ENCODE results near the gene MRPL46. TPM values are rescaled to one million over a fixed set of nuclear protein-coding genes. Genes with fewer than 3 reads are reported as not detected.
"Not testable (repeated sequence)": the region's sequence is repeated elsewhere in the genome, so short reads cannot be mapped to it uniquely, and the experiment has no call there.

Gene MRPL46
- total RNA-seq, 3 donors from 2014 or later = 19.0 to 25.0 (median 20.8) TPM

GRCh38 chr15:88470625-88471372, 3.6 kb upstream of the MRPL46 start:
- TF ChIP-seq POLR2AphosphoS5 (IDR thresholded peaks at IDR 0.05) (no peak), CTCF (IDR thresholded peaks at IDR 0.05) (no peak), POLR2A (IDR thresholded peaks at IDR 0.05) (no peak)
- DNase-seq (ENCODE audit: low spot score in 2 of 2) = no peak
- intact Hi-C loops (cut with DNase I; ENCODE audit: low total_unique reads) = no loop called here
- Histone ChIP-seq H3K9me3 (no peaks in the 10 kb centered on the region), H3K27me3 (no peaks in the 10 kb centered on the region), H3K4me3 (no peak overlapping the region), H3K4me1 (peaks cover 0 to 10% of the 10 kb centered on the region in 2 donors), H3K36me3 (peaks cover 7% of the 10 kb centered on the region), H3K27ac (no peak overlapping the region)

DNA sequence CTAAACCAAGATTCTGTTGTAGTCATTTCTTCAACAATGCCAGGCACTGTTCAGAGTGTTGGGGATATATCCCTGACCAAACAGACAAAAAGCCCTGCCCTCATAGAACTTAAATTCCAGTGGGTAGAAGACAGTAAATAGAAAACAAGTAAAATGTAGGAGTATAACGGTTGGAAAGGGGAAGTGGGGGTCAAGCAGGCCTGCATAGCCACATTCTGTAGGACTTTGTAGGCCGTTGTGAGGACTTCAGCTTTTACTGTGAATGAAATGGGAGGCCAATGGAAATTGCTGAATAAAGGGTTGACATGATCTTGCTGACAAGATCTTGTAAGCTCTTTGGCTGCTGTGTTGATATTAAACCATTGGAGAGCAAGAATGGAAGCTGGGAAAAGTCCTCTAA, 2.1 kb upstream of the MRPL46 start:
- no peaks in the 10 kb centered on the region for H3K27me3 ChIP-seq
- peaks cover 7% of the 10 kb centered on the region for H3K36me3 ChIP-seq
- peaks cover 0 to 12% of the 10 kb centered on the region in 2 donors for H3K4me1 ChIP-seq
- no peaks in the 10 kb centered on the region for H3K9me3 ChIP-seq
- DNase-seq (ENCODE audit: low spot score in 2 of 2) = no peak
- no peak for TF ChIP-seq POLR2A (IDR thresholded peaks at IDR 0.05)
- no peak for TF ChIP-seq POLR2AphosphoS5 (IDR thresholded peaks at IDR 0.05)
- TF ChIP-seq CTCF (IDR thresholded peaks at IDR 0.05) = no peak
- no peak overlapping the region for H3K4me3 ChIP-seq
- no peak overlapping the region for H3K27ac ChIP-seq
- intact Hi-C loops (cut with DNase I; ENCODE audit: low total_unique reads) = no loop called here

DNA sequence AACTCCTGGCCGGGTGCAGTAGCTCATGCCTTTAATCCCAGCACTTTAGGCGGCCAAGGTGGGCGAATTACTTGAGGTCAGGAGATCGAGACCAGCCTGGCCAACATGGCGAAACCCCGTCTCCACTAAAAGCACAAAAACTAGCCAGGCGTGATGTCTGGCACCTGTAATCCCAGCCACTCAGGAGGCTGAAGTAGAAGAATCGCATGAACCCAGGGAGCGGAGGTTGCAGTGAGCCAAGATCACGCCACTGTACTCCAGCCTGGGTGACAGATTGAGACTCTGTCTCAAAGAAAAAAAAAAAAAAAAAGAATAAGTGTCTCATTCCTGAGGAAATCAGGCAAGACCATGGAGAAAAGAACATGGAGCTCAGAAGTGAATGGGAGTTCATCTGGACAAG, 1.5 kb upstream of the MRPL46 start:
- DNase-seq (ENCODE audit: low spot score in 2 of 2); H3K27me3 ChIP-seq; H3K36me3 ChIP-seq; intact Hi-C loops (cut with DNase I; ENCODE audit: low total_unique reads); H3K27ac ChIP-seq; H3K9me3 ChIP-seq: not testable (repeated sequence)
- Histone ChIP-seq H3K4me1 (peaks cover 0 to 12% of the 10 kb centered on the region in 2 donors), H3K4me3 (peak overlapping the region in 1 of 3 donors; percentile 95)

GRCh38 chr15:88467935-88468528, 844 bp upstream of the MRPL46 start:
- Histone ChIP-seq H3K9me3 (no peaks in the 10 kb centered on the region), H3K4me3 (peak overlapping the region; percentile 60 to 95 (median 92)), H3K27ac (peak overlapping the region; percentile 89 to 95), H3K27me3 (no peaks in the 10 kb centered on the region), H3K36me3 (peaks cover 7% of the 10 kb centered on the region), H3K4me1 (peaks cover 0 to 12% of the 10 kb centered on the region in 2 donors)
- no peak for DNase-seq (ENCODE audit: low spot score in 2 of 2)
- intact Hi-C loops (cut with DNase I; ENCODE audit: low total_unique reads) = no loop called here
- no peak for TF ChIP-seq POLR2AphosphoS5 (IDR thresholded peaks at IDR 0.05)
- TF ChIP-seq POLR2A (IDR thresholded peaks at IDR 0.05) = no peak
- no peak for TF ChIP-seq CTCF (IDR thresholded peaks at IDR 0.05)

DNA sequence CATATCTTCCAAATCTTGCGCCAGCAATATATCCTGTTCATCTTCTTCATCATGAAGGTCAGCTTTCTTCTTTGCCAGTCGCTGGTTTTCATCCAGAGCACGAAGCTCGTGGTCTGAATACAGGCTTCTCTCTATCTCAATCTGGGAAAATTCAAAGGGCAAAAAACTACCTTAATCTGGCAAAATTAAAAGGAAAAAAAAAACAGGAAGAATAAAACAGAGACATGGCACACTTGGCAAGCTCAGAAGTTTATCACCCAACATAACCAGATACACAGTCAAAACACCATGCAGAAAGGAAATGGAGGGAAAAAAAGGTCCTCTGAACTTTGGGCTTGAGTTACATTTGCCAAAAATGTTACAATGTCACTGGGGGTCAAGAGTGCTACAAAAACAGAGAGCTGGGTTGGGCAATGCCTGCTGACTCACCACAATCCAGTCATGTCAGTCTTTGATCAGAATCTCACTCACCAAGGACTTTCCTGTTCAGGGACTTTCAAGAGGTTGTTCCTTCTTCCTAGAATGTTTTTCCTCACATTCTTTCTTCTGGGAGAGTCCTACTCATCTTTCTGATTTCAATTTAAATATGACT, 1.5 kb downstream of the MRPL46 start:
- no peak overlapping the region for H3K4me3 ChIP-seq
- no peaks in the 10 kb centered on the region for H3K27me3 ChIP-seq
- H3K9me3 ChIP-seq = no peaks in the 10 kb centered on the region
- H3K27ac ChIP-seq = no peak overlapping the region
- H3K36me3 ChIP-seq = no peaks in the 10 kb centered on the region
- peaks cover 0 to 12% of the 10 kb centered on the region in 2 donors for H3K4me1 ChIP-seq
- DNase-seq (ENCODE audit: low spot score in 2 of 2) = no peak
- TF ChIP-seq POLR2A (IDR thresholded peaks at IDR 0.05) (no peak), CTCF (IDR thresholded peaks at IDR 0.05) (no peak), POLR2AphosphoS5 (IDR thresholded peaks at IDR 0.05) (no peak)
- intact Hi-C loops (cut with DNase I; ENCODE audit: low total_unique reads) = no loop called here

Measured in breast epithelium (tissue), 4 donors.